Activated naive CD4-positive, alpha-beta T cell treated with anti-CD3 and anti-CD28 coated beads, Interleukin-2, amount 50 U/mL, for 72 hours (primary cell): Measurements from ENCODE around the gene PLA1A. TPM values are rescaled to one million over a fixed set of nuclear protein-coding genes. Genes with fewer than 3 reads are reported as not detected.

Experiments used
- ATAC-seq, 2 donors: fragments of 150-1000 bp; cut with Tn5 transposase; 2 replicates each; pipeline ENCODE4 v1.10.0; 2021; ENCODE audit warnings: mild to moderate bottlenecking in 2 of 2, moderate library complexity in 2 of 2
- DNase-seq, 2 donors: peaks; one replicate each; pipeline ENCODE4 v3.0.0; 2021 to 2022; ENCODE audit warnings: low spot score in 2 of 2
- H3K27ac Mint-ChIP-seq, 2 donors: one replicate each; pipeline ENCODE4 v1.8.0; 2022; ENCODE audit warnings: mild to moderate bottlenecking in 2 of 2, mixed read lengths in 2 of 2
- H3K36me3 Mint-ChIP-seq, 2 donors: one replicate each; pipeline ENCODE4 v1.8.0; 2022; ENCODE audit warnings: mixed read lengths in 2 of 2
- H3K9me3 Mint-ChIP-seq, 2 donors: one replicate each; pipeline ENCODE4 v1.8.0; 2022; ENCODE audit warnings: mixed read lengths in 2 of 2
- total RNA-seq, 2 donors: library from RNA; stranded (reverse); gene quantifications; one replicate each; pipeline ENCODE4 v1.2.3, GENCODE V29; 2022

The PLA1A gene
- total RNA-seq, 2 donors from 2014 or later: 0.52 TPM; not detected in 1

- peaks cover 0 to 6% of the 10 kb centered on the region in 2 donors for H3K36me3 Mint-ChIP-seq
- DNase-seq (no peak), ATAC-seq (no peak)
- H3K9me3 Mint-ChIP-seq: no peaks in the 10 kb centered on the region
- no peak overlapping the region for H3K27ac Mint-ChIP-seq
Measured at GRCh38 chr3:119569156-119569555, 28.5 kb upstream of the PLA1A start.

GRCh38 chr3:119570229-119570628 lies 27.5 kb upstream of the PLA1A start:
- Mint-ChIP-seq H3K27ac (no peak overlapping the region), H3K9me3 (no peaks in the 10 kb centered on the region), H3K36me3 (peaks cover 0 to 6% of the 10 kb centered on the region in 2 donors)
- DNase-seq: no peak
- ATAC-seq: peak in 1 of 2 donors; percentile 28

- peaks cover 0 to 6% of the 10 kb centered on the region in 2 donors for H3K36me3 Mint-ChIP-seq
- no peak for DNase-seq
Measured at GRCh38 chr3:119571230-119571629, 26.5 kb upstream of the PLA1A start.

GRCh38 chr3:119571688-119572087 lies 26.0 kb upstream of the PLA1A start:
- Mint-ChIP-seq H3K27ac (no peak overlapping the region), H3K36me3 (peaks cover 0 to 6% of the 10 kb centered on the region in 2 donors), H3K9me3 (no peaks in the 10 kb centered on the region)
- ATAC-seq (no peak), DNase-seq (no peak)

More at GRCh38 chr3:119571230-119571629, 26.5 kb upstream of the PLA1A start:
- no peaks in the 10 kb centered on the region for H3K9me3 Mint-ChIP-seq
- no peak overlapping the region for H3K27ac Mint-ChIP-seq
- ATAC-seq: no peak

GRCh38 chr3:119575507-119575906 lies 22.2 kb upstream of the PLA1A start:
- Mint-ChIP-seq H3K27ac (no peak overlapping the region), H3K9me3 (no peaks in the 10 kb centered on the region), H3K36me3 (peaks cover 0 to 5% of the 10 kb centered on the region in 2 donors)
- DNase-seq (no peak), ATAC-seq (no peak)

- Mint-ChIP-seq H3K36me3 (peaks cover 0 to 5% of the 10 kb centered on the region in 2 donors), H3K27ac (peak within 1 kb of the TSS; percentile 68 to 84), H3K9me3 (no peaks in the 10 kb centered on the region)
- ATAC-seq (peak; percentile 91), DNase-seq (peak; percentile 59 to 81)
Measured at GRCh38 chr3:119579366-119580066, 18.2 kb upstream of the PLA1A start, which contains the start of gene ADPRH. Gene ADPRH, plus strand, starts transcription at chr3:119579492. Its CDS starts 2,678 bp downstream, at chr3:119582170.

GRCh38 chr3:119580067-119580760 lies 17.5 kb upstream of the PLA1A start:
- H3K27ac Mint-ChIP-seq: peak overlapping the region; percentile 68 to 84
- no peak for DNase-seq
- ATAC-seq: peak; percentile 12 to 50
- H3K36me3 Mint-ChIP-seq: peaks cover 0 to 5% of the 10 kb centered on the region in 2 donors
- H3K9me3 Mint-ChIP-seq: no peaks in the 10 kb centered on the region

- no peak for DNase-seq
Measured at GRCh38 chr3:119582178-119582577, 15.5 kb upstream of the PLA1A start.

GRCh38 chr3:119585208-119585607 lies 12.5 kb upstream of the PLA1A start:
- DNase-seq (no peak), ATAC-seq (no peak)
- Mint-ChIP-seq H3K36me3 (peaks cover 0 to 15% of the 10 kb centered on the region in 2 donors), H3K27ac (no peak overlapping the region), H3K9me3 (peaks cover 0 to 12% of the 10 kb centered on the region in 2 donors)

More at GRCh38 chr3:119582178-119582577, 15.5 kb upstream of the PLA1A start:
- peaks cover 0 to 5% of the 10 kb centered on the region in 2 donors for H3K36me3 Mint-ChIP-seq
- ATAC-seq: peak; percentile 53 to 68
- no peaks in the 10 kb centered on the region for H3K9me3 Mint-ChIP-seq
- no peak overlapping the region for H3K27ac Mint-ChIP-seq

GRCh38 chr3:119585856-119586570 lies 11.7 kb upstream of the PLA1A start:
- Mint-ChIP-seq H3K27ac (no peak overlapping the region), H3K36me3 (peaks cover 0 to 21% of the 10 kb centered on the region in 2 donors), H3K9me3 (peaks cover 0 to 14% of the 10 kb centered on the region in 2 donors)
- ATAC-seq (no peak), DNase-seq (no peak)

GRCh38 chr3:119586733-119587172 lies 10.9 kb upstream of the PLA1A start:
- DNase-seq (no peak), ATAC-seq (no peak)
- H3K9me3 Mint-ChIP-seq: peaks cover 0 to 14% of the 10 kb centered on the region in 2 donors
- H3K27ac Mint-ChIP-seq: no peak overlapping the region
- H3K36me3 Mint-ChIP-seq: peaks cover 0 to 21% of the 10 kb centered on the region in 2 donors

GRCh38 chr3:119588112-119588511 lies 9.6 kb upstream of the PLA1A start:
- no peak overlapping the region for H3K27ac Mint-ChIP-seq
- H3K9me3 Mint-ChIP-seq: peaks cover 0 to 14% of the 10 kb centered on the region in 2 donors
- H3K36me3 Mint-ChIP-seq: peaks cover 0 to 21% of the 10 kb centered on the region in 2 donors
- no peak for ATAC-seq
- DNase-seq: no peak

- Mint-ChIP-seq H3K36me3 (peaks cover 0 to 21% of the 10 kb centered on the region in 2 donors), H3K27ac (no peak overlapping the region), H3K9me3 (peaks cover 0 to 14% of the 10 kb centered on the region in 2 donors)
- DNase-seq (no peak), ATAC-seq (no peak)
Measured at GRCh38 chr3:119589102-119589773, 8.4 kb upstream of the PLA1A start.

- DNase-seq (no peak), ATAC-seq (no peak)
- peaks cover 0 to 21% of the 10 kb centered on the region in 2 donors for H3K36me3 Mint-ChIP-seq
- no peak overlapping the region for H3K27ac Mint-ChIP-seq
- H3K9me3 Mint-ChIP-seq: peaks cover 0 to 14% of the 10 kb centered on the region in 2 donors
Measured at GRCh38 chr3:119590706-119591105, 7.0 kb upstream of the PLA1A start.

- ATAC-seq (no peak), DNase-seq (no peak)
- peaks cover 0 to 13% of the 10 kb centered on the region in 2 donors for H3K9me3 Mint-ChIP-seq
- H3K36me3 Mint-ChIP-seq: peaks cover 0 to 19% of the 10 kb centered on the region in 2 donors
- H3K27ac Mint-ChIP-seq: no peak overlapping the region
Measured at GRCh38 chr3:119592861-119593260, 4.8 kb upstream of the PLA1A start.

- ATAC-seq (no peak), DNase-seq (no peak)
- Mint-ChIP-seq H3K27ac (no peak overlapping the region), H3K36me3 (peaks cover 0 to 15% of the 10 kb centered on the region in 2 donors), H3K9me3 (peaks cover 0 to 10% of the 10 kb centered on the region in 2 donors)
Measured at GRCh38 chr3:119594066-119594465, 3.6 kb upstream of the PLA1A start.
